Parathyroid adenoma (tissue), 2 donors: ENCODE measurements around the gene OLFML2B.

Source experiments
- H2AFZ ChIP-seq: fragments of 300-600 bp; sonication (generic); one replicate; pipeline ENCODE4 v1.7.0; 2017; ENCODE audit warnings: antibody characterized with exemption, mild to moderate bottlenecking
- H3K27ac ChIP-seq: fragments of 300-600 bp; sonication (generic); one replicate; pipeline ENCODE4 v1.7.0; 2017
- H3K27me3 ChIP-seq: fragments of 300-600 bp; sonication (generic); one replicate; pipeline ENCODE4 v1.7.0; 2017; ENCODE audit warnings: low read length; ENCODE audit not compliant: control insufficient read depth, insufficient read depth
- H3K36me3 ChIP-seq: fragments of 300-600 bp; sonication (generic); one replicate; pipeline ENCODE4 v1.7.0; 2017; ENCODE audit warnings: low read length; ENCODE audit not compliant: control insufficient read depth, insufficient read depth
- H3K4me1 ChIP-seq: fragments of 300-600 bp; sonication (generic); one replicate; pipeline ENCODE4 v1.7.0; 2017; ENCODE audit warnings: control low read depth
- H3K4me2 ChIP-seq: fragments of 300-600 bp; sonication (generic); one replicate; pipeline ENCODE4 v1.7.0; 2017; ENCODE audit warnings: low read length
- H3K4me3 ChIP-seq: fragments of 300-600 bp; sonication (generic); one replicate; pipeline ENCODE4 v1.7.0; 2017; ENCODE audit warnings: low read depth, low read length
- H3K79me2 ChIP-seq: fragments of 300-600 bp; sonication (generic); one replicate; pipeline ENCODE4 v1.7.0; 2017; ENCODE audit warnings: control low read depth
- H3K9ac ChIP-seq: fragments of 300-600 bp; sonication (generic); one replicate; pipeline ENCODE4 v1.7.0; 2017; ENCODE audit warnings: mild to moderate bottlenecking
- H3K9me3 ChIP-seq: fragments of 300-600 bp; sonication (generic); one replicate; pipeline ENCODE4 v1.7.0; 2017; ENCODE audit warnings: low read length; ENCODE audit not compliant: control insufficient read depth
- TF ChIP-seq, protein P1 (sequence below): fragments of 300-600 bp; sonication (generic); IDR thresholded peaks from one replicate; pipeline ENCODE4 v1.7.0; 2017; ENCODE audit warnings: antibody characterized with exemption, mild to moderate bottlenecking
- donor health status: primary hyperparathyroidism.

Gene OLFML2B

DNA sequence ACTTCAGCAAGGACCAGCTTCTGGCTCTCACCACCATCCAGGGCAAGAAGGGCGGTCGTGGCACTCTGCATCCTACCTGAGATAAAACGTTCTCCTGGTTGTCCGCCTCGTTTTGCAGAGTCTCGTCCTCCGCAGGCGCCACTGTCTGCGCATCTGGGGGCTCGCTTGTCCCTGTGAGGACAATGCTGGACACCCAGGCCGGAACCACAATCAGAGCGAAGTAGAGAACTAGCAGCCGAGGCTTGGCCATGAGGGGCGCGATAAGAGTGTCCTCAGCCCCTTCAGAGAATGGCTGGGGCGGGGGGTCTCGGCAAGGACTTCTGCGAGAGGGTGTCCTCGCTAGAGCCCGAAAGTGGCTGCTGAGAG is 505 bp downstream of the OLFML2B start:
- H3K79me2 ChIP-seq = no peaks in the 10 kb centered on the region
- no peak overlapping the region for H3K9ac ChIP-seq
- no peaks in the 10 kb centered on the region for H3K4me1 ChIP-seq
- H3K4me2 ChIP-seq = peak overlapping the region; percentile 74
- H3K36me3 ChIP-seq = no peaks in the 10 kb centered on the region
- peak overlapping the region; percentile 70 for H2AFZ ChIP-seq
- H3K9me3 ChIP-seq = no peaks in the 10 kb centered on the region
- TF ChIP-seq, protein P1, sequence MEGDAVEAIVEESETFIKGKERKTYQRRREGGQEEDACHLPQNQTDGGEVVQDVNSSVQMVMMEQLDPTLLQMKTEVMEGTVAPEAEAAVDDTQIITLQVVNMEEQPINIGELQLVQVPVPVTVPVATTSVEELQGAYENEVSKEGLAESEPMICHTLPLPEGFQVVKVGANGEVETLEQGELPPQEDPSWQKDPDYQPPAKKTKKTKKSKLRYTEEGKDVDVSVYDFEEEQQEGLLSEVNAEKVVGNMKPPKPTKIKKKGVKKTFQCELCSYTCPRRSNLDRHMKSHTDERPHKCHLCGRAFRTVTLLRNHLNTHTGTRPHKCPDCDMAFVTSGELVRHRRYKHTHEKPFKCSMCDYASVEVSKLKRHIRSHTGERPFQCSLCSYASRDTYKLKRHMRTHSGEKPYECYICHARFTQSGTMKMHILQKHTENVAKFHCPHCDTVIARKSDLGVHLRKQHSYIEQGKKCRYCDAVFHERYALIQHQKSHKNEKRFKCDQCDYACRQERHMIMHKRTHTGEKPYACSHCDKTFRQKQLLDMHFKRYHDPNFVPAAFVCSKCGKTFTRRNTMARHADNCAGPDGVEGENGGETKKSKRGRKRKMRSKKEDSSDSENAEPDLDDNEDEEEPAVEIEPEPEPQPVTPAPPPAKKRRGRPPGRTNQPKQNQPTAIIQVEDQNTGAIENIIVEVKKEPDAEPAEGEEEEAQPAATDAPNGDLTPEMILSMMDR = no peak
- H3K27me3 ChIP-seq = no peaks in the 10 kb centered on the region
- H3K4me3 ChIP-seq = peak overlapping the region; percentile 46
- H3K27ac ChIP-seq = no peak overlapping the region

GRCh38 chr1:162022626-162023025 is 1.0 kb downstream of the OLFML2B start:
- no peaks in the 10 kb centered on the region for H3K79me2 ChIP-seq
- no peaks in the 10 kb centered on the region for H3K4me1 ChIP-seq
- H3K9me3 ChIP-seq = no peaks in the 10 kb centered on the region
- H3K36me3 ChIP-seq = no peaks in the 10 kb centered on the region
- no peak overlapping the region for H3K9ac ChIP-seq
- no peaks in the 10 kb centered on the region for H3K27me3 ChIP-seq
- no peak overlapping the region for H3K4me3 ChIP-seq
- no peak overlapping the region for H3K4me2 ChIP-seq
- no peak overlapping the region for H2AFZ ChIP-seq
- no peak overlapping the region for H3K27ac ChIP-seq
- TF ChIP-seq, protein P1 = no peak

- TF ChIP-seq, protein P1 = no peak
- Histone ChIP-seq H3K4me2 (no peak overlapping the region), H3K9ac (no peak overlapping the region), H3K36me3 (no peaks in the 10 kb centered on the region), H3K4me3 (no peak overlapping the region), H3K27me3 (no peaks in the 10 kb centered on the region), H3K9me3 (no peaks in the 10 kb centered on the region), H3K4me1 (no peaks in the 10 kb centered on the region), H3K79me2 (no peaks in the 10 kb centered on the region), H3K27ac (no peak overlapping the region), H2AFZ (no peak overlapping the region)
Observed at GRCh38 chr1:162021124-162021523, 2.5 kb downstream of the OLFML2B start.

- no peak overlapping the region for H2AFZ ChIP-seq
- H3K4me3 ChIP-seq = no peak overlapping the region
- H3K9ac ChIP-seq = no peak overlapping the region
- no peaks in the 10 kb centered on the region for H3K36me3 ChIP-seq
- H3K27me3 ChIP-seq = no peaks in the 10 kb centered on the region
- no peak overlapping the region for H3K27ac ChIP-seq
- H3K79me2 ChIP-seq = no peaks in the 10 kb centered on the region
- no peak overlapping the region for H3K4me2 ChIP-seq
- TF ChIP-seq, protein P1 = no peak
- no peaks in the 10 kb centered on the region for H3K9me3 ChIP-seq
- H3K4me1 ChIP-seq = no peaks in the 10 kb centered on the region
Observed at GRCh38 chr1:162020150-162020549, 3.5 kb downstream of the OLFML2B start.

GRCh38 chr1:162019446-162019845 is 4.2 kb downstream of the OLFML2B start:
- H3K4me1 ChIP-seq = no peaks in the 10 kb centered on the region
- H3K36me3 ChIP-seq = no peaks in the 10 kb centered on the region
- H3K4me3 ChIP-seq = no peak overlapping the region
- TF ChIP-seq, protein P1 = no peak
- H3K79me2 ChIP-seq = no peaks in the 10 kb centered on the region
- no peak overlapping the region for H3K4me2 ChIP-seq
- H3K27ac ChIP-seq = no peak overlapping the region
- H2AFZ ChIP-seq = no peak overlapping the region
- no peaks in the 10 kb centered on the region for H3K9me3 ChIP-seq
- no peak overlapping the region for H3K9ac ChIP-seq
- H3K27me3 ChIP-seq = no peaks in the 10 kb centered on the region
